22Rv1 (cell line): Measurements from ENCODE around the gene MEGF11.

Experiments used
- H3K27ac ChIP-seq: fragments of 450-650 bp; 2 replicates; pipeline ENCODE4 v1.5.1; 2017
- CTCF ChIP-seq: fragments of 450-650 bp; IDR thresholded peaks from 2 replicates; pipeline ENCODE4 v1.5.1; 2017; ENCODE audit warnings: mild to moderate bottlenecking
- ZFX ChIP-seq: fragments of 450-650 bp; IDR thresholded peaks from 2 replicates; pipeline ENCODE4 v1.6.1; 2017; ENCODE audit warnings: antibody characterized with exemption, borderline replicate concordance

MEGF11 gene

GRCh38 chr15:66042624-66043023 lies 210.9 kb downstream of the MEGF11 start:
- no peak overlapping the region for H3K27ac ChIP-seq
- TF ChIP-seq CTCF (no peak), ZFX (no peak)

GRCh38 chr15:66041276-66041675 lies 212.3 kb downstream of the MEGF11 start:
- TF ChIP-seq ZFX (no peak), CTCF (no peak)
- H3K27ac ChIP-seq: no peak overlapping the region

GRCh38 chr15:66040211-66040892 lies 213.2 kb downstream of the MEGF11 start:
- no peak for TF ChIP-seq CTCF
- no peak for TF ChIP-seq ZFX
- H3K27ac ChIP-seq: no peak overlapping the region

GRCh38 chr15:66039117-66039871 lies 214.3 kb downstream of the MEGF11 start:
- no peak overlapping the region for H3K27ac ChIP-seq
- TF ChIP-seq CTCF: no peak
- TF ChIP-seq ZFX: no peak

GRCh38 chr15:66038387-66039116 lies 215.0 kb downstream of the MEGF11 start:
- H3K27ac ChIP-seq: no peak overlapping the region

GRCh38 chr15:66036859-66037258 lies 216.7 kb downstream of the MEGF11 start:
- TF ChIP-seq ZFX: no peak
- TF ChIP-seq CTCF: no peak
- H3K27ac ChIP-seq: no peak overlapping the region

More at GRCh38 chr15:66038387-66039116, 215.0 kb downstream of the MEGF11 start:
- TF ChIP-seq ZFX (no peak), CTCF (no peak)
